Measurements from ENCODE around the gene AK4.
A peak's percentile ranks its signal among the peaks of the same experiment; 100 is the strongest.

The AK4 gene

DNA sequence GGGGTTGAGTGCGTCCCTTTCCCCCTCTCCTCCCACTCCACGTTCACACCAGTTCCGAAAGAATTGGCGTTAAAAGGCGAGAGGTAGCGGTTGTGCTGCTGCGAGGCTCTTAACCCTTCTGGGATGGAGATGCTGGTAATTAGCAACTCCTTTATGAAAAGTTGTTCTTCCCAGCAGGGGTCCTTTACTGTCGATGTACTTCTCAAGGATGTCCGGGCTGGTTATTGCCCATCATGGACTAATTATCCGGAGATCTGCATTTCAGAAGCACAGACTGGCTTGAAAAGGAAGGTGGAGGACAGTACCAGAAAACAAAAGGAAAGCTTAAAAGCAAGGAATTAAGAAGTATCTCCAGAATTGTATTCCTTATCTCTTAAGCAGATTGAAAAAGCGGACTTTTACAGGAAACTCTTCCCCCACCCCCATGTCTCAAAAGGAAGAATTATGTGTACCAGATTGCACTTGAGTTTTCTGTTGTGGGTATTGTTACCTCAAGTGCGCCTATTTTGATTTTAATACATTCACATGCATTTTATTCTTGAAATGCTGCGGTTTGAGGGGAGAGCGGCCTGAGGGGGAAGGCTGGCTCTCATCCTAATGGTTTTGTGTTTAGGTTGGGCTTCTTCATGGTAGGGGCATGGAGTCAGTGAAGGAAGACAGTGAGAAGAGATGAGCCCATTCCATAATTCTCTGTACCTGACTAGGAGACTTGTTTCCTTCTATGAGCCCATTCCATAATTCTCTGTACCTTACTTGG lies 1.5 kb downstream of the AK4 start (continued):
- TF ChIP-seq, protein P1, sequence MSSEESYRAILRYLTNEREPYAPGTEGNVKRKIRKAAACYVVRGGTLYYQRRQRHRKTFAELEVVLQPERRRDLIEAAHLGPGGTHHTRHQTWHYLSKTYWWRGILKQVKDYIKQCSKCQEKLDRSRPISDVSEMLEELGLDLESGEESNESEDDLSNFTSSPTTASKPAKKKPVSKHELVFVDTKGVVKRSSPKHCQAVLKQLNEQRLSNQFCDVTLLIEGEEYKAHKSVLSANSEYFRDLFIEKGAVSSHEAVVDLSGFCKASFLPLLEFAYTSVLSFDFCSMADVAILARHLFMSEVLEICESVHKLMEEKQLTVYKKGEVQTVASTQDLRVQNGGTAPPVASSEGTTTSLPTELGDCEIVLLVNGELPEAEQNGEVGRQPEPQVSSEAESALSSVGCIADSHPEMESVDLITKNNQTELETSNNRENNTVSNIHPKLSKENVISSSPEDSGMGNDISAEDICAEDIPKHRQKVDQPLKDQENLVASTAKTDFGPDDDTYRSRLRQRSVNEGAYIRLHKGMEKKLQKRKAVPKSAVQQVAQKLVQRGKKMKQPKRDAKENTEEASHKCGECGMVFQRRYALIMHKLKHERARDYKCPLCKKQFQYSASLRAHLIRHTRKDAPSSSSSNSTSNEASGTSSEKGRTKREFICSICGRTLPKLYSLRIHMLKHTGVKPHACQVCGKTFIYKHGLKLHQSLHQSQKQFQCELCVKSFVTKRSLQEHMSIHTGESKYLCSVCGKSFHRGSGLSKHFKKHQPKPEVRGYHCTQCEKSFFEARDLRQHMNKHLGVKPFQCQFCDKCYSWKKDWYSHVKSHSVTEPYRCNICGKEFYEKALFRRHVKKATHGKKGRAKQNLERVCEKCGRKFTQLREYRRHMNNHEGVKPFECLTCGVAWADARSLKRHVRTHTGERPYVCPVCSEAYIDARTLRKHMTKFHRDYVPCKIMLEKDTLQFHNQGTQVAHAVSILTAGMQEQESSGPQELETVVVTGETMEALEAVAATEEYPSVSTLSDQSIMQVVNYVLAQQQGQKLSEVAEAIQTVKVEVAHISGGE (tag by site-specific recombination; conservative IDR thresholded peaks at IDR 0.05; ENCODE audit: low read depth) = 0 out of 2 replicates have a peak, but pooled peaks have one; percentile 22
- peak; percentile 75 for TF ChIP-seq OSR2 (tag by site-specific recombination; IDR thresholded peaks at IDR 0.05)
- TF ChIP-seq, protein P2, sequence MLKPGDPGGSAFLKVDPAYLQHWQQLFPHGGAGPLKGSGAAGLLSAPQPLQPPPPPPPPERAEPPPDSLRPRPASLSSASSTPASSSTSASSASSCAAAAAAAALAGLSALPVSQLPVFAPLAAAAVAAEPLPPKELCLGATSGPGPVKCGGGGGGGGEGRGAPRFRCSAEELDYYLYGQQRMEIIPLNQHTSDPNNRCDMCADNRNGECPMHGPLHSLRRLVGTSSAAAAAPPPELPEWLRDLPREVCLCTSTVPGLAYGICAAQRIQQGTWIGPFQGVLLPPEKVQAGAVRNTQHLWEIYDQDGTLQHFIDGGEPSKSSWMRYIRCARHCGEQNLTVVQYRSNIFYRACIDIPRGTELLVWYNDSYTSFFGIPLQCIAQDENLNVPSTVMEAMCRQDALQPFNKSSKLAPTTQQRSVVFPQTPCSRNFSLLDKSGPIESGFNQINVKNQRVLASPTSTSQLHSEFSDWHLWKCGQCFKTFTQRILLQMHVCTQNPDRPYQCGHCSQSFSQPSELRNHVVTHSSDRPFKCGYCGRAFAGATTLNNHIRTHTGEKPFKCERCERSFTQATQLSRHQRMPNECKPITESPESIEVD (tag by site-specific recombination; IDR thresholded peaks at IDR 0.05) = 0 out of 2 replicates have a peak, but pooled peaks have one; percentile 57
- no peak for TF ChIP-seq ZNF24 (tag by site-specific recombination; IDR thresholded peaks at IDR 0.05)
- TF ChIP-seq ZNF677 (tag by site-specific recombination; IDR thresholded peaks at IDR 0.05) = no peak
- TF ChIP-seq, protein P3, sequence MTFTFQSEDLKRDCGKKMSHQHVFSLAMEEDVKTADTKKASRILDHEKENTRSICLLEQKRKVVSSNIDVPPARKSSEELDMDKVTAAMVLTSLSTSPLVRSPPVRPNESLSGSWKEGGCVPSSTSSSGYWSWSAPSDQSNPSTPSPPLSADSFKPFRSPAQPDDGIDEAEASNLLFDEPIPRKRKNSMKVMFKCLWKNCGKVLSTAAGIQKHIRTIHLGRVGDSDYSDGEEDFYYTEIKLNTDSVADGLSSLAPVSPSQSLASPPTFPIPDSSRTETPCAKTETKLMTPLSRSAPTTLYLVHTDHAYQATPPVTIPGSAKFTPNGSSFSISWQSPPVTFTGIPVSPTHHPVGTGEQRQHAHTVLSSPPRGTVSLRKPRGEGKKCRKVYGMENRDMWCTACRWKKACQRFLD (tag by site-specific recombination; IDR thresholded peaks at IDR 0.05) = no peak
- peak; percentile 5; the same call in 1 of the 2 replicates for TF ChIP-seq ZNF501 (tag by site-specific recombination; IDR thresholded peaks at IDR 0.05)
- TF ChIP-seq, protein P4, sequence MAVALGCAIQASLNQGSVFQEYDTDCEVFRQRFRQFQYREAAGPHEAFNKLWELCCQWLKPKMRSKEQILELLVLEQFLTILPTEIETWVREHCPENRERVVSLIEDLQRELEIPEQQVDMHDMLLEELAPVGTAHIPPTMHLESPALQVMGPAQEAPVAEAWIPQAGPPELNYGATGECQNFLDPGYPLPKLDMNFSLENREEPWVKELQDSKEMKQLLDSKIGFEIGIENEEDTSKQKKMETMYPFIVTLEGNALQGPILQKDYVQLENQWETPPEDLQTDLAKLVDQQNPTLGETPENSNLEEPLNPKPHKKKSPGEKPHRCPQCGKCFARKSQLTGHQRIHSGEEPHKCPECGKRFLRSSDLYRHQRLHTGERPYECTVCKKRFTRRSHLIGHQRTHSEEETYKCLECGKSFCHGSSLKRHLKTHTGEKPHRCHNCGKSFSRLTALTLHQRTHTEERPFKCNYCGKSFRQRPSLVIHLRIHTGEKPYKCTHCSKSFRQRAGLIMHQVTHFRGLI (tag by site-specific recombination; IDR thresholded peaks at IDR 0.05) = peak; percentile 94
- peak; percentile 32; the same call in 1 of the 2 replicates for TF ChIP-seq ZEB2 (tag by site-specific recombination; IDR thresholded peaks at IDR 0.05)
- peak; percentile 65 for TF ChIP-seq ZNF366 (tag by site-specific recombination; conservative IDR thresholded peaks at IDR 0.05)
- no peak for TF ChIP-seq ZNF426 (tag by site-specific recombination; IDR thresholded peaks at IDR 0.05)
- peak; percentile 45; the same call in 1 of the 2 replicates for TF ChIP-seq ZNF600 (tag by site-specific recombination; IDR thresholded peaks at IDR 0.05)
- no peak for TF ChIP-seq ZNF211 (tag by site-specific recombination; IDR thresholded peaks at IDR 0.05; ENCODE audit: low read depth)

DNA sequence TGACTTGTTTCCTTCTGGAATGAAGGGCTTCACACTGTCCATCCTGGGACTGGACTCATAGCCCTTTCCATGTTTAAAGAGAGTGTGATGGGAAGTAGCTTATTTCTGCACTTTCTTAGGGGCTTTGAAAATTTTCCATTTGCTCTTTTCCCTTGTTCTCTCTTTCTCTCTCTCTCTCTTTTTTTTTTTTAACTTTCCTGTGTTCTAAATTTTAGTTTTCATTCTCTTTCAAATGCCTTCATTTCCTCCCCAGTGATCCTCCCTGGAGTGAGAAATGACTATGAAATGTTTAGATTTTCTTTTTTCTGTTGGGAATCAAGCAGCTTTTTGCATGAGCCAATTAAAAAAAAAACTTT lies 2.1 kb downstream of the AK4 start:
- TF ChIP-seq ZNF529 (tag by site-specific recombination; IDR thresholded peaks at IDR 0.05; ENCODE audit: insufficient replicate concordance) (no peak), ZSCAN30 (tag by site-specific recombination; IDR thresholded peaks at IDR 0.05) (no peak), ZNF37A (tag by site-specific recombination; IDR thresholded peaks at IDR 0.05) (no peak), PRDM1 (tag by site-specific recombination; IDR thresholded peaks at IDR 0.05) (peak; percentile 91), IKZF3 (tag by site-specific recombination; IDR thresholded peaks at IDR 0.05) (no peak)
- Histone ChIP-seq H3K4me3 (ENCODE audit: low read depth, low read length) (no peak overlapping the region), H3K36me3 (ENCODE audit: control insufficient read depth in 2 of 2, insufficient read depth in 1 of 2, low read length in 2 of 2) (no peaks in the 10 kb centered on the region; a peak in 1 of 3 replicates), H3K4me1 (ENCODE audit: control insufficient read depth, insufficient read depth, low read length) (peaks cover 6% of the 10 kb centered on the region; the same call in 1 of the 2 replicates), H3K9me3 (ENCODE audit: control insufficient read depth, insufficient read depth, low read depth, low read length) (no peaks in the 10 kb centered on the region), H3K27ac (ENCODE audit: extremely low read depth, low read depth, low read length) (no peak overlapping the region)
- POLR2A ChIA-PET = no interaction called here
- CTCF ChIA-PET = interaction anchor here (0.7 to 2.0 kb wide), 4 partner anchors 10 to 1592 kb away, joined by 3 to 7 read pairs (median 3); no protein-coding TSS in a partner anchor

All from HEK293 (cell line).